ENCODE measurements around the gene CHST11.

DNA sequence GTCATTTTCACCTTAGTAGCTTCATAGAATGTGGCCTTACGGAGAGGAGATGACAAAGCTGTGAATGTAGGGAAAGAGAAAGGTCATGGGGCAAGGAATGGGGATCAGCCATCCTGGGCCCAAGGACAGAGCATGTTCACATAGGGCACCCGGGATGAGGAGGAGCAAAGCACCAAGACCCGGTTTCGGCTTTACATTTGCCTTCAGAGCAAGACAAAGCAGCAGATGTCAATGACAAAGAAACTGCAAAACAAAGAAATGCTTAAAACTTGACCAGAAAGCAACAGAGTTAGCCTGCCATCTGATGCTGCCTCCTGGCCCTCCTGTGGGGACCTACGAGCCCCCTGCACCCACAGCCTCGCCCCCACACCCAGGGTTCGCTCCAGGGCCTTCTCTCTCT, 252.1 kb downstream of the CHST11 start:
- TF ChIP-seq POLR2A (IDR thresholded peaks at IDR 0.05; ENCODE audit: low read length) (no peak), GATA1 (IDR thresholded peaks at IDR 0.05; ENCODE audit: low read depth, low read length) (no peak)
